ENCODE data around the gene FIS1.
"Not testable (repeated sequence)": the region's sequence is repeated elsewhere in the genome, so short reads cannot be mapped to it uniquely, and the experiment has no call there.

FIS1 gene

DNA sequence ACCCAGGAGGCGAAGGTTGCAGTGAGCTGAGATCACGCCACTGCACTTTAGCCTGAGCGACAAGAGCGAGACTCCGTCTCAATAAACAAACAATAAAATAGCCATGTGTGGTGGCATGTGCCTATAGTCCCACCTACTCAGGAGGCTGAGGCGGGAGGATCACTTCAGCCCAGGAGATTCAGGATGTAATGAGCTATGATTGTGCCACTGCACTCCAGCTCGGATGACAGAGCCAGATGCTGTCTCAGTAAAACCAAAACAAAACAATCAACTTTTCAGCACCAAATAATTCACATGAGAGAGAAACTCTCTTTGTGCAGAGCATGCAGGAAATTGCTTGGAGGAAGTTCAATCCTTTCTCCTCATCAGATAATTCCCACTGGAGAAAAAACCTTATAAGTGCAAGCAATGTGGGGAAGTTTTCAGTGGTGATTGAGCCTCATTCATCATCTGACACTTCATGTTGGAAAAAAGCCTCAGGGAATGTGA, 13.4 kb upstream of the FIS1 start:
- no peak for DNase-seq (ENCODE audit: low read depth, low spot score)

DNA sequence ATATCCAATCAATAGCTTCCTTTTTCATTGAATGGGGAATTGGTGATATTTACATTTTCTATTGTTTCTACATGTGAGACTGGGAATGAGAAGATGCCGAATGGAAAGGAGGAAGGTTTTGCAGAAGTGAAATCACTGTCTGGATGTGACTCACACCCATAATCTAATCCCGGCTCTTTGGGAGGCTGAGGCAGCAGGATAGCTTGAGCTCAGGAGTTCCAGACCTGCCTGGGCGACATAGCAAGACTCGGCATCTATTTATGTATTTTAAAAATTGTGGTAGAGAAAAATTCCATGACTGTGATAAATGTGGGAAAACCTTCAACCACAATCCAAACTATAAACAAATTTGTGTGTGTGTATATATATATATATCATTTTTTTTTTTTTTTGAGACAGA, 10.9 kb upstream of the FIS1 start:
- no peak for DNase-seq (ENCODE audit: low read depth, low spot score)

DNA sequence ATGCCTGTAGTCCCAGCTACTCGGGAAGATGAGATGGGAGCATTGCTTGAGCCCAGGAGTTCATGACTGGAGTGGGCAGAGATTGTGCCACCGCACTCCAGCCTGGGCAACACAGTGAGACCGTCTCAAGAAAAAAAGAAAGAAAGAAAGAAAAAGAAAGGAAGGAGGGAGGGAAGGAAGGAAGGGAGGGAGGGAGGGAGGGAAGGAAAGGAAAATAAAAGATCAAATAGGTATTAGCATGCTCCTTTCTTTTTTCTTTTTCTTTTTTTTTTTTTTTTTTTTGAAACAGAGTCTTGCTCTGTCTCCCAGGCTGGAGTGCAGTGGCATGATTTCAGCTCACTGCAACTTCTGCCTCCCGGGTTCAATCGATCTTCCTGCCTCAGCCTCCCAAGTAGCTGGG, 8.3 kb upstream of the FIS1 start:
- not testable (repeated sequence) for DNase-seq (ENCODE audit: low read depth, low spot score)

DNA sequence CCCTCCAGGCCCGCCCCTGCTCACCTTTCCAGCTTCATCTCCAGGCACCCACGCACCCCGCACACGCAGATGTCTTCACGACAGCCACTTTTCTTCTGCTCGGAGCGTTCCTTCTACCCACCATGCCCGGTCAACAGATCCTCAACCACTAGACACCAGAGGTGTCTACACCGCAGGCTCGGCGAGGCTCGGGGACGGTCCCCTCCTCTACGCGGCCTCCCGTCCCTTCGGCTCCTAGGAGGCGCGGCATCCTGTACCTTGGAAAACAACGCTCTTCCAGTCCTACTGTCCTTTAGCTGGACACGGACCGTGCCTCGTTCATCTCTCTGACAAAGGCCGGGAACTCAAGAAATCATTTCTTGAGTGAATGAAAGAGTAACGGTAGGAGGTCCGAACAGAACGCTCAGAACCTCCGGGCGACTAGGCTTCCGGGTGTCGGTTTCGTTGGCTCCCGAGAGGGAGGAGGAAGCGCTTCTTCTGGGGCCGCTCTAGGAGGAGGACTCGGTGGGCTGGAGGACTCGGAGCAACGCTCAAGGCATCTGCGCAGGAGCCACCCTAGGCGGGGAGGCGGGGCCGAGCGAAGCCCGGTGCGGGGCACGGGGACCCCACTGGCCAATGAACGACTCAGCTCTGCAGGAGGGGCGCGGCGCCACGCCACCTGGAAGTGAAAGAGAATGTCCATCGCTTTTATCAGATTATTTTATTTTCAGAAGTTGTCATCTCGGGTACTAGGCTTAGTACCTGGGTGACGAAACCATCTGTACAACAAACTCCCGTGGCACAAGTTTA, 7.2 kb upstream of the FIS1 start:
- peak; percentile 96 for DNase-seq (ENCODE audit: low read depth, low spot score)

DNA sequence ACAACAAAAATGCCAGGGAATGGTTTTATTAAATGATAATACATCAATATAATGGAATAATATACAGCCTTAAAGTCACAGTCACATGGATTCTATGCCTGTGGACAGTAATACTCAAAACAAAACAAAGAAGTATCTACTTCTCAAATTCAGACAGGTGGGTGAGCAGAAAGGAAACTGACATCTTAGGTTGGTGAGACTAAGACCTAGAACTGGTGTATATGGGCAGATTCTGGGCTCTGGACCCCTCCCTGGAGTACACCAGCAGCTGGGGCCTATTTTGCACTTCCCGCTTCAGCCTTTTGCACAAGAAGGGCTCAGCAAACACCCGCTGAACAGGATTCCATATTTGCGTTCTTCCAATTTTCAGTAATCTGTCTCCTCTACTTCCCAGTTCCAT, 5.4 kb upstream of the FIS1 start:
- no peak for DNase-seq (ENCODE audit: low read depth, low spot score)

DNA sequence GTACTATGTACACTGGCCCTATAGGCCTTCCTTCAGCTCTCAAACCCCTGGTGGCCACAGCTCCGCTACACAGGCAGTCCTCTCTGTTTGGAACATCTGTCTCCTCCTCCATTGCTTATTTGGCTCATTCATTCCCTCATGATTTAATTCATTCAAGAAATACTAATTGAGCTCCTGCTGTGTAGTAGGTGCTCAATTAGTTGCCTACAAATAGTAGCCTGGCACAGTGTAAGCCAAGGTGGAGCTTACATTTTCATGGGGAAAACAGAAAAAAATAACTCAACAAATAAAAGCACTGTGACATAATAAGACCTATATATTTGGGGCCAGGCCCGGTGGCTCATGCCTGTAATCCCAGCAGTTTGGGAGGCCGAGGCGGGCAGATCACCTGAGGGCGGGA, 3.4 kb upstream of the FIS1 start:
- no peak for DNase-seq (ENCODE audit: low read depth, low spot score)

DNA sequence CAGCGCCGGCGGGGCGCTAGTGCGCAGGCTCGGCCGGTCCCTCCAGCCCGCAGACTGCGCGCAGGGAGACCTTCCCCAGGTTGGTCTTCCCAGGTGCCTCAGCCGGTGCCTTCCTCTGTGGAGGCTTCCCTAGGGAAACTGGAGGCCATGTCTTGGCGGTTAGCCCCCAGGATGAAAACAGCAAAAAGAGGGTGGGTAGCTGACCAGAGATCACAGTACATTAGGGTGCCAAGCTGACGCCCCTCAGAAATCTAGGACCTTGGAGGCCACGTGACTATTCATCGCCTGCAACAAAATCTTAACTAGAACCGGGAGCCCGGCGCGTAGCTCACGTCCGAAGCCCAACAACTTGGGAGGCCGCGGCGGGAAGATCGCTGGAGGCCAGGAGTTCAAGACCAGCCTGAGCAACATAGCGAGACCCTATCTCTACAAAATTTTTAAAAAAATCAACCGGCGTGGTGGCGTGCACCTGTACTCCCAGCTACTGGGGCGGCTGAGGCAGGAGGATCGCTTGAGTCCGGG, 327 bp upstream of the FIS1 start:
- no peak for DNase-seq (ENCODE audit: low read depth, low spot score)

DNA sequence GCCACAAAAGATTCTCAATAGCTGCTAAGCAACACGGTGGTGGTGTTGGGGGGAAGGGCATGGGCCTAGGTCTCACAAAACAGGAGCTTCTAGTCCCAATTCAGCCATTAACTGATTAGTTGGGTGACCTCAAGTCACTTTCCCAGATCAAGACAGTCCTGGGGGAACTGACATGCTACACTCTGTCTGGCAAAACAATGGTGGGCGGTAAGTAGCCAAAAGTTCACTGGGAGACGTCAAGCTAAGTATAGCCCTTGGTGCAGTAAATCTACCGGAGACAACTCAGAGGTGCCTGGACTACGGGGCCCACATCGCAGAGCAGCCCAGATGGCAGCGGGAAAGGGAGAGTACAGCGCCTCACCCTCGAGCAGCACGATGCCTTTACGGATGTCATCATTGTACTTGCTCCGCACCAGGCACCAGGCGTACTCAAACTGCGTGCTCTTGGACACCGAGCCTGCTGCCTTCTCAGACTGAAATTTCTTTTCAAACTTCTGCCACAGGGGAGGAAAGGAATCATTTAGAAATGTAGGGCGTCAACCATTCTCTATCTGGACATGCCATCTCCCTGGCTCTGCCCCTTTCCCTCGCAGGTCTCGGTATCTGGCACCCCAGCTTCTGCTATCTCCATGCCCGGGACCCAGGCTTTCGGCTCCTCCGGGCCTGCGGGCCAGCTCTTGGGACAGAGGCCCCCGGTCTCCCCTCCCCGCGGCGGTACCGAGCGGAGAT, 1.1 kb downstream of the FIS1 start:
- no peak for DNase-seq (ENCODE audit: low read depth, low spot score)

DNA sequence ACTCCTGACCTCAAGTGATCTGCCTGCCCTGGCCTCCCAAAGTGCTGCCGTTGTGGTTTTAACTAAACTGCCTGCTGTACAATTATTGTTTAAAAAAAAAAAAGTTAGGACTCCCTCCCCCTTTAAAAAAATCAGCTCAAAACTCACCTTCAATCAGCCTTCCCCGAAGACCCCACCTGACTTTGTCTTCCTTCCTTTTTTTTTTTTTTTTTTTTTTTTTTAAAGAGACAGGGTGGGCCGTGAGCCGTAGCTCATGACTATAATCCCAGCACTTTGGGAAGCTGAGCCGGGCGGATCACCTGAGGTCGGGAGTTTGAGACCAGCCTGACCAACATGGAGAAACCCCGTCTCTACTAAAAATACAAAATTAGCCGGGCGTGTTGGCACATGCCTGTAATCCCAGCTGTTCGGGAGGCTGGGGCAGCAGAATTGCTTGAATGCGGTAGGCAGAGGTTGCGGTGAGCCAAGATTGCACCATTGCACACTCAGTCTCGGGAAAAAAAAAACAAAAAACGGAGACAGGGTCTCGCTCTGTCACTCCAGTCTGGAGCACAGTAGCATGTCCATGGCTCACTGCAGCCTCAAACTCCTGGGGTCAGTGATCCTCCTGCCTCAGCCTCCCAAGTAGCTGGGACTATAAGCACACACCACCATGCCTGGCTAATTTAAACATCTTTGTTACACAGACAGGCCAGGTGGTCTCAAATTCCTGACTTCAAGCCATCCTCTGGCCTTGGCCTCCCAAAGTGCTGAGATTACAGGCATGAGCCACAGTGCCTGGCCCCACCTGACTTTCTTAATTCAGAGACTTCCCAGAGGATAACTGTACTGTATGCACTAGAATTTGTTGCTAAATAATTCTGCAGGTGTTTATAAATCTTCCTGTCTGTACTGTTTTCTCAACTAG, 3.2 kb downstream of the FIS1 start:
- no peak for DNase-seq (ENCODE audit: low read depth, low spot score)

DNA sequence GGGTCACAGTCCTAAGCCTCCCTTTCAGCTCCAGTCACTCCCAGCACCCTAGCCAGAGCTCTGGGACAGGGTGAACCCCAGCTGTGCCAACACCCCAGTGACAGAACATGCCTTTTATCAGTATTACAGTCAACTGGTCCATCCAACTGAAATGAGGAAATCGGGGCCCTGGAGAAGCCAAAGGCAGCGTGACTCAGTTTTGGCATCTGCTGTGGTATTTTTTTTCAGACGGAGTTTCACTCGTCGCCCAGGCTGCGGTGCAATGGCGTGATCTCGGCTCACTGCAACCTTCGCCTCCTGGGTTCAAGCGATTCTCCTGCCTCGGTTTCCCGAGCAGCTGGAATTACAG, 3.9 kb downstream of the FIS1 start:
- no peak for DNase-seq (ENCODE audit: low read depth, low spot score)

DNA sequence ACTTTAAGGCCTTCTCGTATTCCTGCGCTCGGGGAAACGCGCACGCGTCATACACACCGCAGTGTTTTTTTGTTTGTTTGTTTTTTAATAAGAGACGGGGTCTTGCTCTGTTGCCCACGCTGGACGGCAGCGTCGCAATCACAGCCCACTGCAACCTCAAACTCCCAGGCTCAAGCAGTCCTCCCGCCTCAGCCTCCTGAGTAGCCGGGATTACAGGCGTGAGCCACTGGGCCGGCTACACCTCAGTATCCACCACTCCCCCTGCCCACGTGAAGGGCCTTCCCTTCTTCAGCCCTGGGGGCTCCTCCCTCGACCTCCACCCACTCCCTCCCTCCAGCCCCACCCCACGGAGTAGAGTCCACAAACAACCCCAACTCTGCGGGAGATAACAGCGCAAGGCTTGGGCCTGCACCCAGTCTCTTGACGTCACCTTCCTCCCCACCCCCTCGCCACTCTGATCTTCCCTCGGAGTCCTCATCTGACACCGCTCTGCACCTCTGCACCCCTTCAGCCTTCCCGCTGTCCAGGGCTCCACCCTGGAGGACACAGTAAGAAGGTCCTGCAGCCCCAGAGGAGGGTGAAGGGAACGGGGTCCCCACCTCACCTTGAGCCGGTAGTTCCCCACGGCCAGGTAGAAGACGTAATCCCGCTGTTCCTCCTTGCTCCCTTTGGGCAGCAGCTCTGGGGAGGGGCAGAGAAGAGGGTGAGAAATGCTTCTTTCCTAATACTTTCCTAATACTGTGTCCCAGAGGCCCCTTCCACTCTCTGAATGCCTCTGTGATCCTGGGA, 4.5 kb downstream of the FIS1 start:
- no peak for DNase-seq (ENCODE audit: low read depth, low spot score)

DNA sequence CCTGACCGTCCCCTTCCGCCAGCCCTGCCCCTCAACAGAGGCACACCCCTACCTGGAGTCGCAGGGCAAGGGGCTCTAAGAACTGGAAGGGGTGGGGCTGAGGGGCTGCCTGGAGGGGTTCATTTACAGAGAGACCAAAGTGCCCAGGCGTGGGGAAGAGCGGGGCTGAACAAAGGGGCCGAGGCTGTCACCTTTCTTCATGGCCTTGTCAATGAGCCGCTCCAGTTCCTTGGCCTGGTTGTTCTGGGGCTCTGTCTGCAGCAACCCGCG, 5.0 kb downstream of the FIS1 start:
- no peak for DNase-seq (ENCODE audit: low read depth, low spot score)

DNA sequence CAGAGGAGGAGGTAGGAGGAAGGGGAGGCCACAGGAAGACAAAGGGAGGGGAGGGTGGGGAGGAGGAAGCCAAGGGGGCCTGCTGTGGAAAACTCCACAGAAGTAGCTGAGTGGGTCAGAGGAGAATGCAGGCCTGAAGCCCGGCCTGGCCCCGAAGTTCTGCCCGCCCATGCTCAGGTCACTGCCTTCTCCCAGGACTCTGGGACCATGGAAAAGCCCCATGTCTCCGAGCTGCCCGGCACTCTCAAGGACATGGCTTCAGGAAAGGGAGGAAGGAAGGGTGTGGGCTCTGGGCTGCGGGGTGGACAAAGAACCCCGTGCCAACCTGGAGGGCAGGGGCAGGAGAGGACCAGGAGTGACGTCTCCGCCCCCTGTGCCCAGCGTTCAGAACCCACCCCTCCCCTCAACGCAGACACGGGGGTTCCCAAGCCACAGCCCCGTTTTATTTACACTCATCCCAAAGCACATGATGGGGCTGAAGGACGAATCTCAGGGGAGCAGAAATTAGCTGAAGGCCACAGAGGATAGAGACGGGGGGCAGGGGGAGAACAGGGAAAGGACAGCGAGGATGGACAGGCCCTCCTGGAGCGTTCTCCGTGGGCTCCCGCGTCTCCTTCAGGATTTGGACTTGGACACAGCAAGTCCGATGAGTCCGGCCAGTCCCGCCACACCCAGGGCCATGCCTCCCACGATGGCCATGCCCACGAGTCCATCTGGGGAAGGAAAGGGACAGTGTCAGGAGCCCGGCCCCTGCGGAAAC, 5.5 kb downstream of the FIS1 start:
- no peak for DNase-seq (ENCODE audit: low read depth, low spot score)

DNA sequence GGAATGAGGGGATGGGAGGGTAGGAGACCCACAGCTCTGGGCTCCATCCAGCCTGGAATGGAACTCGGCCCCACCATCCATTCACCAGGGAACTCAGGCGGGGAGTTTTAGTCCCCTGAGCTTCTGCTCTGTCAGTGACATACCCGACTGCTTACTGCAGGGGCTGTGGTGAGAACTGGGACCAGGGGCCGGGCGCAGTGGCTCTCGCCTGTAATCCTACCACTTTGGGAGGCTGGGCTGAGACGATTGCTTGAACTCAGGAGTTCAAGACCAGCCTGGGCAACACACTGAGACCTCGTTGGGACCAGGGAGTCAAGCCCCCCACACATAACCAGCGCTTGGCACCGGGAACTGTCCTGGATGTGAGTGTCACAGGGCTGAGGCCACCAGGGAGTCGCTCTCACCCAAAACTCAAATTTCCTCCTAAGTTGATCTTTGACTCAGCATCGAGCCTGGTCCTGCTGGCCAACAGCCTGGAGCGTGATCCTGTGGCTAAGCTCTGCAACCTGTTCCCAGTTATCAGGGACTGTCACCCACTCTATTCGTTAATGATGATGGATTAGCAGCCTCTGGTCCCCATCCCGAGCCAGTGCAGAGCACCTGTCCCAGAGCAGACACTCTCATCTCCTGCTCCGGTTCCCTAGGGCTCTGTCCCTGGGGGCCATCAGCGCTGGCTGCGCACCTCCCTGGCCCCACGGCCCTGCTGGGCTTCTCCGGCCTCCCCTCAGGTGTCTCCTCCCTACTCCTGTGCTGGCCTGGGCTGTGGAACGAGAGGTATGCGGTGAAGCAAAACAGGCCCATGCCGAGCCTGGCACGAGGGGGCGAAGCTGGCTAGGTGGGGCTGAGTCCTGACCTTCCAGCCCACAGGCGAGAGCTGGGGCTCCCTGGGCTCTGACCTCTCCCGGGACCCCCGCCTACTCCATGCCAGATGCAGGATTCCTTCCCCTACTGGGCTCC, 6.4 kb downstream of the FIS1 start:
- DNase-seq (ENCODE audit: low read depth, low spot score), result no peak

DNA sequence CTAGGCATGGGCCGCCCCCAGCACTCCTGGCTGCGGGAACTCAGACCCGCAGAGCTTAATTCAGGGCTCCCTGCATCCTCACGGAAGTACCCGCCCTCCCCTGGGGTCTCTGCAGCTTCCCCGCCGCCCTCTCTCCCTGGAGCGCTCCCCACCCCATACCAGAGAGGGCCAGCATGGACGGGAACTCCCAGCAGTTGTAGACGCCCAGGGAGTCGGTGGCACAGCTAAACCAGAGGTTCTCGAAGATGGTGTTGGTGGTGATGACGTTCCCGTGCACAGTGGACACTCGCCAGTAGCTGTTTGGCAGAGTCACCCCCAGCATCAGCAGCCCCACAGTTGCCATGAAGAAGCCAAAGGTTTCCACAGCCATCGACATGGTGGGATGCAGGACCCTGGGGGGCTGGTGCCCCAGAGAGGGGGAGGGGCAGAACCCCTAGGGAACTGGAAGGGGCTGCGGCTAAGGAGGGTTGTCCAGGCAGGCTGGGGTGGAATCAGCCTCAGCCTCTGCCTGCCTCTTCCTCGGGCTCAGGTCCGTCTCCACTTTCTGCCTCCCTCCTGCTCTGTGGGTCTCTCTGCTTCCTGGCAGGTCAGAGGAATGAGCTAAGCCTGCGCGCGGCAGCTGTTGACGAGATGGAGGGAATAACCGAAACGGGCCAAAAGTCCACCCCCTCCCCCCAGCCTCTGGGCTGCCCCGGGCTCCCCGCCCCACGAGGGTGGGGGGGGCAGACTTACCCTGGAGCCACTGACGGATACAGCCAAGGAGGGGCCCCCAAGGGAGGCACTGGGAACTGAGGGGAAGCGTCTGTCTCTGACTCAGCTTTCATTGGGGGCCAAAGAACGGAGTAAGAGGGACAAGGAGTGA, 7.4 kb downstream of the FIS1 start, which contains the start of gene CLDN15:
TSS of gene CLDN15 (minus strand) at position 597 of the 862 bp plus-strand sequence. CDS start at position 376, 221 bp downstream.
- DNase-seq (ENCODE audit: low read depth, low spot score), result no peak

DNA sequence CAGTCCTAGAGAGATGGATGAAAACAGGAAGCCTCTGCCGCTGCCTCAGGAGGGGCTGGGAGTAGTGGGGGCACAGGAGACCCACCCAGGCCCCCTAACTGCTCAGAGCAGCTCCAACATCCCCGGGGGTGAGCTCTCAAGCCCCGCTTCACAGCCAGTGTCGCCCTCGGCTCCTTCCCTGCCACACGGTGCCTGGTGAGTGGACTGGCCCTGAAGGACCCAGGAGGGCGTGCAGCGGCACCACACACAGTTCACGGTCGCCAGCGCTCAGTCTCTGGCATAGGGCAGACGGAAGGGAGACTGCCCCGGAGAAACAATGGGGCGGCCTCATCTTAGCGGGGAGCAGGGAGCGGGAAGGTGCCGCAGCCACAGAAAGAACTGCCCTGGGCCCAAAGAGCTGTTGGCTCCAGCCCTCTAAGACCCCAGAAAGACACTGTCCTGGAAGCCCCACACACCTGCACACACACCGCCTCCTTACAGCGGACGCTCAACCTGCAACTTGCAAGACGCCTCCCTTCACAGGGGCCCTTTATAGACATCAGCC, 8.5 kb downstream of the FIS1 start:
- DNase-seq (ENCODE audit: low read depth, low spot score), result no peak

DNA sequence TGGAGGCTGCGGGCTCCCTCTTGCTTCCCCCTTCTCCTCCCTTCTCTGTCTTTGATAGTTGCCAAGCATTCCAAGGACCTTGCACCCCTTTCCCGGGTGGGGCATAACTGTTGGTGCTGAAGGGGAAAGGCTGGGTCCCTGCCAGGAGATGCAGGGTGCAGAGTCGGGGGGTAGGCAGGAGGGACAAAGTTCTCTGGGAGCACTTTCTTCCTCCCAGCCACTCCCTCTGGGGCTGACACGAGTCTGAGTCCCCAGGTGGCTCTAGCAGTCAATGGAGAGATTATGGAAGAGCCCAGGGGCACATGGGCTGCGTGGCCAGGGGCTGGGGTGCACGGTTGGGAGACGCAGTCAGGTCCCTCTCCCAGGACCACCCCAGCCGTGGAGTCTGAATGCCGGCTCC, 9.4 kb downstream of the FIS1 start:
- DNase-seq (ENCODE audit: low read depth, low spot score), result no peak

DNA sequence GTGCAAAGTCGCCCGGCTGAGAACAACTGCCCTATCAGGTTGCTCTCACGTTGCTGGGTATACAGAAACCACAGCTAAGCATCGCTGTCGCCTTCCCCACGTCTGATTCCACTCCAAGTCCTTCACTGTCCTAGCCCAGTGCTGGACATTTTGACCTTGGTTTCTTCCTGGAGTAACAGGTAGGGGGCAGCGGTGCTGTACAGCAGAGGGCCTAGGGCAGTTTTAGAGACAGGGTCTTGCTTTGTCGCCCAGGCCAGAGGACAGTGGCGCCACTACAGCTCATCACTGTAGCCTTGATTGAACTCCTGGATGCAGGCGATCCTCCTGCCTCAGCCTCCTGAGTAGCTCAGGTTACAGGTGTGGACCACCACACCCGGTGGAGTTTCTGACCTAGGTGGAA, 9.8 kb downstream of the FIS1 start:
- DNase-seq (ENCODE audit: low read depth, low spot score), result no peak
